Measurements from ENCODE around the gene ZNF654.
A peak's percentile ranks its signal among the peaks of the same experiment; 100 is the strongest.

Gene ZNF654

DNA sequence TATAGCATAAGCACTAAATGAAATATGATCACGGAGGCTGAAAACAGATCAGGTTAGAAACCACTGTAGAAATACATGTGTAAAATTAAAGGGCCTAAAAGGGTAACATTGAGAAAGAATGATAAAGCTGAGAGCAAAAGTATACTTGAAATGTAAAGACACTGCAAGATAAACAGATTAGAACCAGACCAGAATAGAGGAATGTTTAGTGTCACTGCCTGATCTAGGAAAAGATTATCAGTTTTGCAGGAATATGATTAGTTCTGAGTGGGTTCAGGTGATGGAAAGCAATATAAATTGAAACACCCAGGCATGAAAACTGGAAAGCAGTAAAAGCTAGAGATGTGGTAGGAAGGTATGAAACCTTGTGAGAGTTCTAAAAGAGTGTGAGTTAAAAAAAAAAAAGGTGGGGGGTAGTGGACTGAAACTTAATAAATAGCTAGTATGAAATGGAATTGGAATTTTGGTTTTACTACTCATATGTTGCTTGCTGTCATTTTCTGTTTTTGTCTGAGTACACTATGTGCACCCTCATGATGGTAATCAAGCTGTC lies 74.7 kb downstream of the ZNF654 start:
- TF ChIP-seq ZFX (IDR thresholded peaks at IDR 0.05) = no peak
- TF ChIP-seq, protein P1, sequence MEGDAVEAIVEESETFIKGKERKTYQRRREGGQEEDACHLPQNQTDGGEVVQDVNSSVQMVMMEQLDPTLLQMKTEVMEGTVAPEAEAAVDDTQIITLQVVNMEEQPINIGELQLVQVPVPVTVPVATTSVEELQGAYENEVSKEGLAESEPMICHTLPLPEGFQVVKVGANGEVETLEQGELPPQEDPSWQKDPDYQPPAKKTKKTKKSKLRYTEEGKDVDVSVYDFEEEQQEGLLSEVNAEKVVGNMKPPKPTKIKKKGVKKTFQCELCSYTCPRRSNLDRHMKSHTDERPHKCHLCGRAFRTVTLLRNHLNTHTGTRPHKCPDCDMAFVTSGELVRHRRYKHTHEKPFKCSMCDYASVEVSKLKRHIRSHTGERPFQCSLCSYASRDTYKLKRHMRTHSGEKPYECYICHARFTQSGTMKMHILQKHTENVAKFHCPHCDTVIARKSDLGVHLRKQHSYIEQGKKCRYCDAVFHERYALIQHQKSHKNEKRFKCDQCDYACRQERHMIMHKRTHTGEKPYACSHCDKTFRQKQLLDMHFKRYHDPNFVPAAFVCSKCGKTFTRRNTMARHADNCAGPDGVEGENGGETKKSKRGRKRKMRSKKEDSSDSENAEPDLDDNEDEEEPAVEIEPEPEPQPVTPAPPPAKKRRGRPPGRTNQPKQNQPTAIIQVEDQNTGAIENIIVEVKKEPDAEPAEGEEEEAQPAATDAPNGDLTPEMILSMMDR (conservative IDR thresholded peaks at IDR 0.05) = no peak
- no peak overlapping the region for H3K27ac ChIP-seq

DNA sequence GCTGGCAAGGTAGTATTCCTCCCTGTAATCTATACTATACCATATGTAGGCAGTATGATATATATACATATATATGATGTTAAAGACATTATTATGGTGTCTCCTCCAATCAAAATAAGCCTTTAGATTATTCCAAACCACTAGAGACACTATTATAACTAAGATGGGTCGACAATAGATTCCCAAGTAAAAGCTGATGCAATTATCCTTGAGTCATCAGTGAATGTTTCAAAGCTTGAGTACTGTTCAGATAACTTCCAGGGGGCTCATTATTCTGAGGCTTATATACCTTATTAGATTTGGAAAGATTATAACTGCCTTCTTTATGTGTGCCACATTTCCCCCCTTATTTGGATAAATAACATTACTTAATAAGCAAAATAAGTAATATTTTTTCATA lies 78.8 kb downstream of the ZNF654 start:
- H3K27ac ChIP-seq = no peak overlapping the region
- TF ChIP-seq, protein P1 (conservative IDR thresholded peaks at IDR 0.05) = no peak
- no peak for TF ChIP-seq ZFX (IDR thresholded peaks at IDR 0.05)

DNA sequence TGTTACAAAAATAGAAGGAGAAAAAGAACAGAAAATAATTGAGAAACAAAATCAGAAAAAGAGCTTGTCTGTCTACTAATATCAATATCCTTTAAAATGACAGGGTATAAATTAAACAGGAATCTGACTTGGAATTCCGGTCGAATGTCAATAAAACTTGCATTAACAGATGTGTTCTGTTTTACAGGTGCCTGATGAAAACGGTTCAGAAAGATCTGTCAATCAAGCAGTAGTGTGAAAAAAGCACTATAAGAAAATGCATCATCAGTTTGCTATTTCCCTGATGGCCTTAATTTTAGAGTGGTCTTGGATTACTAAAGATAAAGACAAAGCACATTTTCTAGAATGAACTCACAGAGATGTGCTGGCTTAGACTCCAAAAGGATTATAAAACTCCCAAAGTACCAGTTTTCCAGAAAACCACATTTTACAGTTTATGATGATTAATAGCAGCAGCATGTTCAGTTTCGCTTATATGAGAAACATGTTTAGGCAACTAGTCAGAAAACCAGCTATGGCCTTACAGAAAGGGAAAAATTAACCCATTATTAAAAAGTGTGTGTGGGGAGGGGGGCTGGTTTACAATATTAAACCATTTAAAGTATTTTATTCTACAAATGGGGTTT lies 82.5 kb downstream of the ZNF654 start:
- no peak overlapping the region for H3K27ac ChIP-seq
- TF ChIP-seq, protein P1 (conservative IDR thresholded peaks at IDR 0.05) = no peak
- TF ChIP-seq ZFX (IDR thresholded peaks at IDR 0.05) = no peak

DNA sequence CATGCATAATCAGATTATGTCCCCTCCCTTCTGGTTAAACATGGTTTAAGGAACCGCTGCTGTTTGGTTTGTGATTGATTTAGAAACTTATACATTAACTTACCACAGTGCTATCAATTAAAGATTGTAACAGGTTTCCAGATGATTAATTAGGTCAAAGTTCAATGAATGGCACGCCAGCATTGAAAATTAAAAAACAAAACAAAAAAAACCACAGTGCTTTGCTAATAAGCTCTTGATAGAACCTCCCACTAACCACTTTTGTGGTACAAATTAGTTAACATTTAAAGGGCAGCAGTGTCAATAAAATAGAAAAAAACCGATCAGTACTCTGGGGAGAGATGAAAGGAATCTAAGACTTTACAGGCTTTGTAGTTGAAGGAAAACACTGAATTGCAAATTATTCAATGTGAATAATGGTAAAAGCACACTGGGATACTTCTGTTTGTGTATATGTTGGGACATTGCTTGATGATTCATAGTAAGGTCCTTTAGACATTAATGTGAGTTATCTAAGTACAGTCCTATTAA lies 83.1 kb downstream of the ZNF654 start:
- H3K27ac ChIP-seq = no peak overlapping the region
- TF ChIP-seq, protein P1 (conservative IDR thresholded peaks at IDR 0.05) = no peak
- no peak for TF ChIP-seq ZFX (IDR thresholded peaks at IDR 0.05)

DNA sequence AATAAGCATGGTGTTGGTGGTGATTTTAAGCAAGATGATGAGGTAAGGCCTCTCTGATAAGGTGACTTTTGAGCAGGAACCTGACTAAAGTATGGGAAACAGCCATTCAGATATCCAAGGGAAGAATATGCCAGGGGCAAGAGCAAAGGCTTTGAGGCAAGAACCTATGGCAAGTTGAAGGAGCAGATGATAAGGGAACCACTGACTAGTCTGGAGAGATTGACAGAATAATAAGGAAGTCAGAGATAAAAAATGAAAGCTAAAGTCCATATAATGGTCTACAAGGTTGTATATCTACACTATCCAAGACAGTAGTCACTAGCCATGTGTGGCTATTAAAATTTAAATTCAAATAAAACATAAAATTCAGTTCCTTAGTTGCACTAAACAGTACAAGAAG lies 88.2 kb downstream of the ZNF654 start:
- H3K27ac ChIP-seq = no peak overlapping the region
- TF ChIP-seq ZFX (IDR thresholded peaks at IDR 0.05) = no peak
- TF ChIP-seq, protein P1 (conservative IDR thresholded peaks at IDR 0.05) = no peak

DNA sequence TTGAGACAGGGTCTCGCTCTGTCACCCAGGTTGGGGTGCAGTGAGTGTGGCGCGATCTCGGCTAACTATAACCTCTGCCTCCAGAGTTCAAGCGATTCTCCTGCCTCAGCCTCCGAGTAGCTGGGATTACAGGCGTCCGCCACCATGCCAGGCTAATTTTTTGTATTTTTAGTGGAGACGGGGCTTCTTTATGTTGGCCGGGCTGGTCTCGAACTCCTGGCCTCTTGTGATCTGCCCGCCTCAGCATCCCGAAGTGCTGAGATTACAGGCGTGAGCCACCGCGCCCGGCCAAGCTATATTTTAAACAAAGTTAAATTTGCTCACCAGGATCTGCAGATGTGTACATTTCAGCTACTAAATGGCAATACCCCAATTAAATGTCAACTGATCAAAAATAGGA lies 89.6 kb downstream of the ZNF654 start:
- TF ChIP-seq ZFX (IDR thresholded peaks at IDR 0.05) = no peak
- TF ChIP-seq, protein P1 (conservative IDR thresholded peaks at IDR 0.05) = no peak
- peak overlapping the region; percentile 89 for H3K27ac ChIP-seq

DNA sequence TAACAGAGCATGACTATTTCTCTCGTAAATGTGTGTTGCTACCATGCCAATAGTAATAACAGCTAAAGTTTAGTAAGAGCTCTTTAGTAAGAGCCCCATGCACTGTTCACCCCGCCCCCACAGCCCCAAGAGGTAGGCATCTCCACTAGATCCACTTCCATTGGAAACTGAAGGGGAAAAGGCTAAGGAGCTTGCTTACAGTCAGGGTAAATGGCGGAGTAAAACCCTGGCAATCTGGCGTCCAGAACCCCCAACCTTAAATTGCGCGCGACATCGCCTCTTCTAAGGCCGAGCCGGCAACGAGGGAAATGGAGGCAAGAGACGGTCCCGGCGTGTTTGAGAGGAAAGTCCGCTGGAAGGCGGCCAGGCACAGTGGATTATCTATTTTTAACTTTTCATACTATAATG lies 90.0 kb downstream of the ZNF654 start:
- TF ChIP-seq ZFX (IDR thresholded peaks at IDR 0.05) = no peak
- TF ChIP-seq, protein P1 (conservative IDR thresholded peaks at IDR 0.05) = no peak
- peak overlapping the region; percentile 89 for H3K27ac ChIP-seq
